Ascending aorta (tissue), 2 donors: ENCODE data around the gene PTTG1. TPM values are rescaled to one million over a fixed set of nuclear protein-coding genes. Genes with fewer than 3 reads are reported as not detected.

Experiments used
- DNase-seq, 2 donors: peaks; one replicate each; pipeline ENCODE4 v3.0.0-alpha.2; 2019; ENCODE audit warnings: low spot score in 2 of 2
- H3K27ac ChIP-seq, 2 donors: fragments of 200-600 bp; sonication (generic); one replicate each; pipeline ENCODE4 v1.5.1; 2016 to 2017; ENCODE audit warnings: mild to moderate bottlenecking in 1 of 2
- H3K27me3 ChIP-seq: fragments of 200-600 bp; sonication (generic); one replicate; pipeline ENCODE4 v1.5.1; 2017
- H3K36me3 ChIP-seq, 2 donors: fragments of 200-600 bp; sonication (generic); one replicate each; pipeline ENCODE4 v1.5.1; 2016
- H3K4me1 ChIP-seq, 2 donors: fragments of 200-600 bp; sonication (generic); one replicate each; pipeline ENCODE4 v1.5.1; 2016 to 2017; ENCODE audit warnings: mild to moderate bottlenecking in 1 of 2
- H3K4me3 ChIP-seq, 2 donors: fragments of 200-600 bp; sonication (generic); one replicate each; pipeline ENCODE4 v1.5.1; 2016 to 2017; ENCODE audit warnings: mild to moderate bottlenecking in 1 of 2
- H3K9me3 ChIP-seq, 2 donors: fragments of 200-600 bp; sonication (generic); one replicate each; pipeline ENCODE4 v1.5.1; 2016
- CTCF ChIP-seq, 3 experiments: fragments of 200-600 bp in 2 of 3; fragments of 450-650 bp in 1 of 3; sonication (generic) in 2 of 3; IDR thresholded peaks; one replicate each; pipeline ENCODE4 v1.5.1; 2016 to 2019; ENCODE audit warnings: antibody characterized with exemption in 3 of 3, mild to moderate bottlenecking in 1 of 3, moderate library complexity in 1 of 3
- intact Hi-C: fragments of 100-400 bp; cut with DNase I; formaldehyde crosslinking; loops from one replicate; pipeline ENCODE4 v1.15.1; 2023
- total RNA-seq: library from RNA; depleted of rRNA; stranded (reverse); fragments of >200 nt; gene quantifications from one replicate; pipeline ENCODE4 v1.1.0, GENCODE V29; 2016

The PTTG1 gene
- total RNA-seq, 1 donor from 2014 or later: 8.6 TPM

- no peaks in the 10 kb centered on the region for H3K4me1 ChIP-seq
- no peaks in the 10 kb centered on the region for H3K9me3 ChIP-seq
- intact Hi-C loops: no loop called here
- no peak for DNase-seq
- no peaks in the 10 kb centered on the region for H3K36me3 ChIP-seq
- no peak for TF ChIP-seq CTCF (IDR thresholded peaks at IDR 0.05)
- no peak overlapping the region for H3K27ac ChIP-seq
- no peaks in the 10 kb centered on the region for H3K27me3 ChIP-seq
- no peak overlapping the region for H3K4me3 ChIP-seq
These were observed 52.4 kb downstream of the PTTG1 start for GRCh38 chr5:160474084-160474483.

GRCh38 chr5:160475864-160476438 is 54.3 kb downstream of the PTTG1 start:
- Histone ChIP-seq H3K4me3 (no peak overlapping the region), H3K36me3 (no peaks in the 10 kb centered on the region), H3K4me1 (peaks cover 0 to 4% of the 10 kb centered on the region in 2 donors), H3K9me3 (no peaks in the 10 kb centered on the region), H3K27me3 (no peaks in the 10 kb centered on the region), H3K27ac (no peak overlapping the region)
- no peak for DNase-seq
- intact Hi-C loops: no loop called here
- TF ChIP-seq CTCF (IDR thresholded peaks at IDR 0.05): no peak

GRCh38 chr5:160477266-160477970 is 55.8 kb downstream of the PTTG1 start:
- Histone ChIP-seq H3K36me3 (no peaks in the 10 kb centered on the region), H3K9me3 (no peaks in the 10 kb centered on the region), H3K27ac (no peak overlapping the region), H3K27me3 (no peaks in the 10 kb centered on the region), H3K4me1 (peaks cover 0 to 4% of the 10 kb centered on the region in 2 donors), H3K4me3 (no peak overlapping the region)
- intact Hi-C loops: no loop called here
- TF ChIP-seq CTCF (IDR thresholded peaks at IDR 0.05): no peak
- DNase-seq: no peak

GRCh38 chr5:160478163-160478562 is 56.5 kb downstream of the PTTG1 start:
- no peak for DNase-seq
- no peak overlapping the region for H3K27ac ChIP-seq
- no peaks in the 10 kb centered on the region for H3K9me3 ChIP-seq
- peaks cover 0 to 4% of the 10 kb centered on the region in 2 donors for H3K4me1 ChIP-seq
- no peak for TF ChIP-seq CTCF (IDR thresholded peaks at IDR 0.05)
- no peak overlapping the region for H3K4me3 ChIP-seq
- no peaks in the 10 kb centered on the region for H3K36me3 ChIP-seq
- intact Hi-C loops: no loop called here
- no peaks in the 10 kb centered on the region for H3K27me3 ChIP-seq

Other genes with a start within 250 kb of the PTTG1 start
- gene FABP6, start 192.3 kb upstream of the PTTG1 start, total RNA-seq: not detected
- gene CCNJL, start 109.3 kb upstream of the PTTG1 start, total RNA-seq: not detected
- 3.7 TPM for gene C1QTNF2, start 51.2 kb upstream of the PTTG1 start, total RNA-seq
- not detected for gene FAM200C, start 21.8 kb upstream of the PTTG1 start, total RNA-seq
- 10.2 TPM for gene SLU7, start 2.8 kb upstream of the PTTG1 start, total RNA-seq